Right kidney (tissue), 1 donor: ENCODE data around the gene ERBB4.

Experiments used
- DNase-seq: peaks from one replicate; pipeline ENCODE4 v3.0.0-alpha.2; 2016

The ERBB4 gene

GRCh38 chr2:212428681-212429478 is 109.7 kb downstream of the ERBB4 start:
- DNase-seq, result no peak

GRCh38 chr2:212427638-212428037 is 111.0 kb downstream of the ERBB4 start:
- DNase-seq, result no peak

GRCh38 chr2:212426637-212427412 is 111.8 kb downstream of the ERBB4 start:
- no peak for DNase-seq

GRCh38 chr2:212424082-212424481 is 114.5 kb downstream of the ERBB4 start:
- no peak for DNase-seq

GRCh38 chr2:212423089-212423488 is 115.5 kb downstream of the ERBB4 start:
- DNase-seq, result no peak

GRCh38 chr2:212421556-212422334 is 116.9 kb downstream of the ERBB4 start:
- no peak for DNase-seq

GRCh38 chr2:212416086-212416485 is 122.5 kb downstream of the ERBB4 start:
- no peak for DNase-seq

GRCh38 chr2:212414767-212415211 is 123.8 kb downstream of the ERBB4 start:
- DNase-seq, result no peak

- no peak for DNase-seq
Measured at GRCh38 chr2:212409560-212409959, 129.0 kb downstream of the ERBB4 start.

GRCh38 chr2:212408524-212408923 is 130.1 kb downstream of the ERBB4 start:
- no peak for DNase-seq

- no peak for DNase-seq
Measured at GRCh38 chr2:212406716-212407115, 131.9 kb downstream of the ERBB4 start.

GRCh38 chr2:212402316-212402715 is 136.3 kb downstream of the ERBB4 start:
- DNase-seq, result no peak

- DNase-seq, result no peak
Measured at GRCh38 chr2:212398316-212398715, 140.3 kb downstream of the ERBB4 start.

- DNase-seq, result no peak
Measured at GRCh38 chr2:212392544-212392943, 146.1 kb downstream of the ERBB4 start.

- no peak for DNase-seq
Measured at GRCh38 chr2:212392043-212392442, 146.6 kb downstream of the ERBB4 start.

GRCh38 chr2:212387146-212387545 is 151.5 kb downstream of the ERBB4 start:
- no peak for DNase-seq

- no peak for DNase-seq
Measured at GRCh38 chr2:212385241-212385640, 153.4 kb downstream of the ERBB4 start.

GRCh38 chr2:212384027-212384426 is 154.6 kb downstream of the ERBB4 start:
- no peak for DNase-seq

GRCh38 chr2:212381428-212382102 is 157.0 kb downstream of the ERBB4 start:
- DNase-seq, result no peak

GRCh38 chr2:212379103-212379502 is 159.5 kb downstream of the ERBB4 start:
- DNase-seq, result no peak

GRCh38 chr2:212367431-212367830 is 171.2 kb downstream of the ERBB4 start:
- no peak for DNase-seq
